D721Med (cell line): Measurements from ENCODE around the gene PRDM2.

ENCODE experiments used
- DNase-seq: peaks from one replicate; pipeline ENCODE4 v3.0.0; 2011; ENCODE audit warnings: low spot score; ENCODE audit not compliant: insufficient read length
- FAIRE-seq: peaks from 2 replicates; lab custom pipeline; 2011; peaks lifted over from hg19 to GRCh38; lab: Jason Lieb, UNC
- CTCF ChIP-seq: IDR thresholded peaks from 2 replicates; pipeline ENCODE4 v1.5.1; 2012; ENCODE audit warnings: mild to moderate bottlenecking, control low read depth; ENCODE audit not compliant: insufficient read depth; ENCODE audit errors: missing control alignments

Gene PRDM2

GRCh38 chr1:13757693-13758092, 57.7 kb downstream of the PRDM2 start:
- no peak for DNase-seq
- FAIRE-seq: no peak
- TF ChIP-seq CTCF: no peak

- DNase-seq (no peak), FAIRE-seq (no peak)
- no peak for TF ChIP-seq CTCF
These were observed 59.1 kb downstream of the PRDM2 start for GRCh38 chr1:13759072-13759471.

- TF ChIP-seq CTCF: no peak
- FAIRE-seq: no peak
These were observed 60.4 kb downstream of the PRDM2 start for GRCh38 chr1:13760340-13760739.

GRCh38 chr1:13760921-13761320, 60.9 kb downstream of the PRDM2 start:
- FAIRE-seq (no peak), DNase-seq (no peak)
- no peak for TF ChIP-seq CTCF

More at GRCh38 chr1:13760340-13760739, 60.4 kb downstream of the PRDM2 start:
- no peak for DNase-seq

GRCh38 chr1:13761883-13762282, 61.9 kb downstream of the PRDM2 start:
- TF ChIP-seq CTCF: no peak
- FAIRE-seq (no peak), DNase-seq (no peak)

GRCh38 chr1:13762642-13763041, 62.7 kb downstream of the PRDM2 start:
- DNase-seq: no peak
- TF ChIP-seq CTCF: no peak
- FAIRE-seq: no peak

- no peak for DNase-seq
- FAIRE-seq: no peak
- TF ChIP-seq CTCF: no peak
These were observed 63.2 kb downstream of the PRDM2 start for GRCh38 chr1:13763222-13763621.
